Lung (tissue), 12 donors: ENCODE data around the gene ROBO1. TPM values are rescaled to one million over a fixed set of nuclear protein-coding genes. Genes with fewer than 3 reads are reported as not detected.

Source experiments
- ATAC-seq: fragments of 200-7000 bp; cut with Tn5 transposase; one replicate; pipeline ENCODE4 v1.9.1; 2020; ENCODE audit warnings: moderate number of reproducible peaks; ENCODE audit not compliant: insufficient read depth, low FRiP score
- DNase-seq, 3 donors: peaks; one replicate each; pipeline ENCODE4 v3.0.0-alpha.2; 2013 to 2017
- H3K27ac ChIP-seq, 2 donors: one replicate each; pipeline ENCODE4 v1.5.1; 2013; ENCODE audit warnings: mild to moderate bottlenecking in 2 of 2, moderate library complexity in 2 of 2, control low read depth in 1 of 2, inconsistent platforms in 1 of 2, low read depth in 1 of 2, low read length in 1 of 2
- H3K27me3 ChIP-seq, 3 donors: one replicate each; pipeline ENCODE4 v1.5.1; 2013; ENCODE audit warnings: low read length in 2 of 3; ENCODE audit not compliant: control insufficient read depth in 3 of 3, insufficient read depth in 3 of 3
- H3K36me3 ChIP-seq, 4 donors: one replicate each; pipeline ENCODE4 v1.5.1; 2013; ENCODE audit warnings: low read length in 4 of 4, mild to moderate bottlenecking in 1 of 4, moderate library complexity in 1 of 4; ENCODE audit not compliant: control insufficient read depth in 4 of 4, insufficient read depth in 4 of 4
- H3K4me1 ChIP-seq, 5 donors: one replicate each; pipeline ENCODE4 v1.5.1; 2013; ENCODE audit warnings: low read length in 5 of 5, mild to moderate bottlenecking in 2 of 5, moderate library complexity in 1 of 5; ENCODE audit not compliant: control insufficient read depth in 5 of 5, insufficient read depth in 5 of 5
- H3K4me3 ChIP-seq: one replicate; pipeline ENCODE4 v1.5.1; 2013; ENCODE audit warnings: mild to moderate bottlenecking, control low read depth, moderate library complexity
- H3K9ac ChIP-seq, 2 donors: one replicate each; pipeline ENCODE4 v1.5.1; 2013; ENCODE audit warnings: low read length in 2 of 2, control low read depth in 1 of 2; ENCODE audit not compliant: insufficient read depth in 1 of 2
- H3K9me3 ChIP-seq, 4 donors: one replicate each; pipeline ENCODE4 v1.5.1; 2013; ENCODE audit warnings: low read length in 3 of 4, mild to moderate bottlenecking in 1 of 4, moderate library complexity in 1 of 4; ENCODE audit not compliant: control insufficient read depth in 4 of 4, insufficient read depth in 3 of 4
- WGBS, 2 donors: extraction: QIAGEN DNeasy Blood & Tissue Kit; methylation state at CpG; one replicate each; pipeline ENCODE4 v1.1.7; 2013; 5-methylcytosine and 5-hydroxymethylcytosine counted together
- polyA plus RNA-seq, 2 donors: library from polyadenylated mRNA; stranded (reverse); fragments of 200-250 nt; gene quantifications; one replicate each; pipeline ENCODE4 v1.2.1, GENCODE V29; 2013
- total RNA-seq, 2 donors: library from RNA; depleted of rRNA in 1 of 2; stranded (reverse); fragments of >200 nt in 1 of 2; gene quantifications; one replicate each; pipeline ENCODE4 v1.2.1, GENCODE V29; 2014 to 2021
- TF ChIP-seq, protein P1 (sequence below): IDR thresholded peaks from 2 replicates; pipeline ENCODE4 v1.5.1; 2012; ENCODE audit warnings: mild to moderate bottlenecking; ENCODE audit errors: control extremely low read depth, extremely low read depth
- donor health status: control.
- donor health status: control.
- donor health status: Bipolar disorder and iron deficiency.
- donor health status: healthy.
- donor health status: DM: yes; HTN: yes; CAD: no.

Gene ROBO1
- total and polyA plus RNA-seq, 4 donors = 2.6 to 72.6 (median 15.7) TPM

DNA sequence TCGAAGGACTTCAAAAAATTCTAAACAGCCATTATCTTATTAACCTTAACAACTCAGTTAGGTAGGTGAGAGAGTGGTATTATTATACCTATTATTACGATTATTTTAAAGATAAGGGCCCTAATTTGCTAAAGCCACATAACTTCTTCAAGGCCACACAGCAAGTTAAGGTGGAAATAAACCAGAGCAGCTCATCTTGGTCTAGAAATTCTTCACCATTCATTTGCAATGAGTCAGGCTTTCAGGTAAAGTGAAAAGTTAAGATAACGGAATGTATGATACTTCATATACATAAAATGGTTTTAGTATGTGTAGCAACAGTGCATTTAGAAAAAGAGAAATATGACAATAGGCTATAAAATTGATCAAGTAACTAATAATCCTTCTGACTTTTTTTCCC is 920.2 kb downstream of the ROBO1 start:
- Histone ChIP-seq H3K9ac (no peak overlapping the region), H3K9me3 (no peaks in the 10 kb centered on the region), H3K27ac (no peak overlapping the region), H3K36me3 (no peaks in the 10 kb centered on the region), H3K4me3 (no peak overlapping the region), H3K4me1 (peaks cover 0 to 23% (median 16%) of the 10 kb centered on the region in 5 donors), H3K27me3 (no peaks in the 10 kb centered on the region)
- whole genome bisulfite sequencing, 2 donors = 56 to 66% methylated on average over 3 of the region's 3 CpGs
- TF ChIP-seq, protein P1, sequence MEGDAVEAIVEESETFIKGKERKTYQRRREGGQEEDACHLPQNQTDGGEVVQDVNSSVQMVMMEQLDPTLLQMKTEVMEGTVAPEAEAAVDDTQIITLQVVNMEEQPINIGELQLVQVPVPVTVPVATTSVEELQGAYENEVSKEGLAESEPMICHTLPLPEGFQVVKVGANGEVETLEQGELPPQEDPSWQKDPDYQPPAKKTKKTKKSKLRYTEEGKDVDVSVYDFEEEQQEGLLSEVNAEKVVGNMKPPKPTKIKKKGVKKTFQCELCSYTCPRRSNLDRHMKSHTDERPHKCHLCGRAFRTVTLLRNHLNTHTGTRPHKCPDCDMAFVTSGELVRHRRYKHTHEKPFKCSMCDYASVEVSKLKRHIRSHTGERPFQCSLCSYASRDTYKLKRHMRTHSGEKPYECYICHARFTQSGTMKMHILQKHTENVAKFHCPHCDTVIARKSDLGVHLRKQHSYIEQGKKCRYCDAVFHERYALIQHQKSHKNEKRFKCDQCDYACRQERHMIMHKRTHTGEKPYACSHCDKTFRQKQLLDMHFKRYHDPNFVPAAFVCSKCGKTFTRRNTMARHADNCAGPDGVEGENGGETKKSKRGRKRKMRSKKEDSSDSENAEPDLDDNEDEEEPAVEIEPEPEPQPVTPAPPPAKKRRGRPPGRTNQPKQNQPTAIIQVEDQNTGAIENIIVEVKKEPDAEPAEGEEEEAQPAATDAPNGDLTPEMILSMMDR = no peak
- ATAC-seq (no peak), DNase-seq (no peak)

GRCh38 chr3:78847203-78847602 is 920.6 kb downstream of the ROBO1 start:
- Histone ChIP-seq H3K27ac (no peak overlapping the region), H3K4me3 (no peak overlapping the region), H3K9ac (no peak overlapping the region), H3K27me3 (no peaks in the 10 kb centered on the region), H3K4me1 (peaks cover 0 to 23% (median 16%) of the 10 kb centered on the region in 5 donors), H3K9me3 (no peaks in the 10 kb centered on the region), H3K36me3 (no peaks in the 10 kb centered on the region)
- WGBS, 2 donors = 37 to 59% methylated on average over 4 of the region's 4 CpGs
- TF ChIP-seq, protein P1 = no peak
- ATAC-seq (peak; percentile 56), DNase-seq (no peak)

DNA sequence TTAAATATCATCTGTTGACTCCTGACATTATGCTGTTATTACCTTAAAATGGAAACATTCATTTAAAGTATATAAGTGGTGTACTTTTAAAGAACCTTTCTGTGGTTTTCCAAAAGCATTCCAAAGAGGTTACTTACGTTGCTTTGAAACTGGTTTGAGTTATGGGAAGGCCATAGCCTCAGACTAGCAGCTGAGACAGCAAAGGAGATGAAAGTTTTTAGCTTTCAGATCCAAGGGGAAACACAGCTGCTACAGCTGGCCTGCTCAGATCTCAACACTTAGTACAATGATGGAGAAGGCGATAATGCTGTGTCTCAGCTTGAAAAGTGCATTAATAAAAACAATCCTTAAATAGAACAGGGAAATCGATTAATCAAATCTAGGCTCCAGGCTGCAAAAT is 921.1 kb downstream of the ROBO1 start:
- Histone ChIP-seq H3K36me3 (no peaks in the 10 kb centered on the region), H3K9ac (no peak overlapping the region), H3K27me3 (no peaks in the 10 kb centered on the region), H3K4me1 (peaks cover 0 to 23% (median 16%) of the 10 kb centered on the region in 5 donors), H3K4me3 (no peak overlapping the region), H3K9me3 (no peaks in the 10 kb centered on the region), H3K27ac (no peak overlapping the region)
- WGBS, 2 donors = 30 to 36% methylated on average over 3 of the region's 3 CpGs
- TF ChIP-seq, protein P1 = no peak
- DNase-seq (peak; percentile 43 to 94 (median 83)), ATAC-seq (no peak)

GRCh38 chr3:78845605-78846004 is 922.2 kb downstream of the ROBO1 start:
- no peaks in the 10 kb centered on the region for H3K36me3 ChIP-seq
- WGBS, 2 donors = 57 to 68% methylated on average over 3 of the region's 3 CpGs
- no peak overlapping the region for H3K9ac ChIP-seq
- H3K4me1 ChIP-seq = peaks cover 0 to 23% (median 16%) of the 10 kb centered on the region in 5 donors
- H3K27me3 ChIP-seq = no peaks in the 10 kb centered on the region
- H3K9me3 ChIP-seq = no peaks in the 10 kb centered on the region
- TF ChIP-seq, protein P1 = no peak
- DNase-seq (no peak), ATAC-seq (no peak)
- H3K27ac ChIP-seq = no peak overlapping the region
- H3K4me3 ChIP-seq = no peak overlapping the region
